BLaER1 (cell line): ENCODE data around the gene PNPLA1.
A peak's percentile ranks its signal among the peaks of the same experiment; 100 is the strongest.

ENCODE experiments used
- H3K27ac ChIP-seq: shearing (Covaris generic); formaldehyde crosslinking; 2 replicates; pipeline ENCODE4 v1.8.1; 2022
- H3K27me3 ChIP-seq: shearing (Covaris generic); formaldehyde crosslinking; 2 replicates; pipeline ENCODE4 v1.8.1; 2022
- H3K36me3 ChIP-seq: shearing (Covaris generic); formaldehyde crosslinking; 2 replicates; pipeline ENCODE4 v1.8.1; 2022
- H3K4me1 ChIP-seq: shearing (Covaris generic); formaldehyde crosslinking; 2 replicates; pipeline ENCODE4 v1.8.1; 2022
- H3K4me2 ChIP-seq: shearing (Covaris generic); formaldehyde crosslinking; 2 replicates; pipeline ENCODE4 v1.8.1; 2022
- H3K4me3 ChIP-seq: shearing (Covaris generic); formaldehyde crosslinking; 2 replicates; pipeline ENCODE4 v1.8.1; 2022
- H3K9ac ChIP-seq: shearing (Covaris generic); formaldehyde crosslinking; 2 replicates; pipeline ENCODE4 v1.8.1; 2022
- H3K9me3 ChIP-seq: shearing (Covaris generic); formaldehyde crosslinking; 2 replicates; pipeline ENCODE4 v1.8.1; 2022
- H4K20me1 ChIP-seq: shearing (Covaris generic); formaldehyde crosslinking; 2 replicates; pipeline ENCODE4 v1.8.1; 2022
- Cebpa-rat ChIP-seq: shearing (Covaris generic); IDR thresholded peaks from 2 replicates; pipeline ENCODE4 v1.8.1; 2022

PNPLA1 gene

GRCh38 chr6:36309900-36310299 lies 40.0 kb downstream of the PNPLA1 start:
- Histone ChIP-seq H3K9me3 (no peaks in the 10 kb centered on the region), H4K20me1 (no peaks in the 10 kb centered on the region), H3K36me3 (no peaks in the 10 kb centered on the region), H3K4me2 (no peak overlapping the region), H3K27me3 (no peaks in the 10 kb centered on the region), H3K9ac (no peak overlapping the region), H3K27ac (no peak overlapping the region), H3K4me1 (peaks cover 31% of the 10 kb centered on the region), H3K4me3 (no peak overlapping the region)
- no peak for TF ChIP-seq Cebpa-rat

- Histone ChIP-seq H3K27ac (peak overlapping the region; percentile 60), H3K4me1 (peaks cover 22% of the 10 kb centered on the region), H3K4me3 (no peak overlapping the region), H3K4me2 (peak overlapping the region; percentile 80), H3K9me3 (no peaks in the 10 kb centered on the region), H3K27me3 (no peaks in the 10 kb centered on the region), H3K36me3 (no peaks in the 10 kb centered on the region), H3K9ac (peak overlapping the region; percentile 30; the same call in 1 of the 2 replicates), H4K20me1 (no peaks in the 10 kb centered on the region)
- no peak for TF ChIP-seq Cebpa-rat
Measured at GRCh38 chr6:36312854-36313648, 43.2 kb downstream of the PNPLA1 start.

- no peaks in the 10 kb centered on the region for H3K36me3 ChIP-seq
- H3K4me1 ChIP-seq, result peaks cover 22% of the 10 kb centered on the region
- H4K20me1 ChIP-seq, result no peaks in the 10 kb centered on the region
- H3K9me3 ChIP-seq, result no peaks in the 10 kb centered on the region
- no peak overlapping the region for H3K4me3 ChIP-seq
- peak overlapping the region; percentile 80 for H3K4me2 ChIP-seq
- H3K27ac ChIP-seq, result peak overlapping the region; percentile 60
- H3K9ac ChIP-seq, result no peak overlapping the region; the same call in 1 of the 2 replicates
- TF ChIP-seq Cebpa-rat, result no peak
- no peaks in the 10 kb centered on the region for H3K27me3 ChIP-seq
Measured at GRCh38 chr6:36313649-36313936, 43.7 kb downstream of the PNPLA1 start.

- H4K20me1 ChIP-seq, result no peaks in the 10 kb centered on the region
- H3K9me3 ChIP-seq, result no peaks in the 10 kb centered on the region
- no peak for TF ChIP-seq Cebpa-rat
- no peak overlapping the region for H3K9ac ChIP-seq
- no peaks in the 10 kb centered on the region for H3K36me3 ChIP-seq
- no peak overlapping the region for H3K4me2 ChIP-seq
- H3K27ac ChIP-seq, result no peak overlapping the region
- H3K4me3 ChIP-seq, result no peak overlapping the region
- no peaks in the 10 kb centered on the region for H3K27me3 ChIP-seq
- peaks cover 22% of the 10 kb centered on the region for H3K4me1 ChIP-seq
Measured at GRCh38 chr6:36314221-36315014, 44.6 kb downstream of the PNPLA1 start.

- no peak for TF ChIP-seq Cebpa-rat
- H3K4me3 ChIP-seq, result no peak overlapping the region
- no peaks in the 10 kb centered on the region for H3K9me3 ChIP-seq
- H3K27ac ChIP-seq, result no peak overlapping the region
- no peaks in the 10 kb centered on the region for H3K36me3 ChIP-seq
- H3K9ac ChIP-seq, result no peak overlapping the region
- H3K27me3 ChIP-seq, result no peaks in the 10 kb centered on the region
- H4K20me1 ChIP-seq, result no peaks in the 10 kb centered on the region
- peaks cover 22% of the 10 kb centered on the region for H3K4me1 ChIP-seq
- H3K4me2 ChIP-seq, result no peak overlapping the region
Measured at GRCh38 chr6:36315921-36316320, 46.1 kb downstream of the PNPLA1 start.

GRCh38 chr6:36317623-36318022 lies 47.8 kb downstream of the PNPLA1 start:
- no peaks in the 10 kb centered on the region for H3K36me3 ChIP-seq
- H4K20me1 ChIP-seq, result no peaks in the 10 kb centered on the region
- H3K9me3 ChIP-seq, result no peaks in the 10 kb centered on the region
- H3K9ac ChIP-seq, result no peak overlapping the region
- no peaks in the 10 kb centered on the region for H3K27me3 ChIP-seq
- H3K27ac ChIP-seq, result no peak overlapping the region
- H3K4me1 ChIP-seq, result peaks cover 26% of the 10 kb centered on the region
- no peak for TF ChIP-seq Cebpa-rat
- H3K4me2 ChIP-seq, result no peak overlapping the region
- no peak overlapping the region for H3K4me3 ChIP-seq

- no peak overlapping the region for H3K4me3 ChIP-seq
- no peak overlapping the region for H3K9ac ChIP-seq
- H3K4me2 ChIP-seq, result no peak overlapping the region
- H3K36me3 ChIP-seq, result no peaks in the 10 kb centered on the region
- peaks cover 26% of the 10 kb centered on the region for H3K4me1 ChIP-seq
- no peaks in the 10 kb centered on the region for H3K9me3 ChIP-seq
- no peak for TF ChIP-seq Cebpa-rat
- no peak overlapping the region for H3K27ac ChIP-seq
- no peaks in the 10 kb centered on the region for H3K27me3 ChIP-seq
- H4K20me1 ChIP-seq, result no peaks in the 10 kb centered on the region
Measured at GRCh38 chr6:36318690-36319435, 49.0 kb downstream of the PNPLA1 start.

GRCh38 chr6:36319436-36319762 lies 49.5 kb downstream of the PNPLA1 start:
- no peaks in the 10 kb centered on the region for H3K36me3 ChIP-seq
- H3K4me3 ChIP-seq, result no peak overlapping the region
- H3K27me3 ChIP-seq, result no peaks in the 10 kb centered on the region
- H3K4me2 ChIP-seq, result no peak overlapping the region
- no peaks in the 10 kb centered on the region for H4K20me1 ChIP-seq
- no peak overlapping the region for H3K9ac ChIP-seq
- no peak for TF ChIP-seq Cebpa-rat
- H3K4me1 ChIP-seq, result peaks cover 27% of the 10 kb centered on the region
- H3K27ac ChIP-seq, result no peak overlapping the region
- H3K9me3 ChIP-seq, result no peaks in the 10 kb centered on the region

GRCh38 chr6:36319821-36320220 lies 50.0 kb downstream of the PNPLA1 start:
- Histone ChIP-seq H3K4me3 (no peak overlapping the region), H3K4me2 (no peak overlapping the region), H3K9me3 (no peaks in the 10 kb centered on the region), H4K20me1 (no peaks in the 10 kb centered on the region), H3K4me1 (peaks cover 31% of the 10 kb centered on the region), H3K27me3 (no peaks in the 10 kb centered on the region), H3K9ac (no peak overlapping the region), H3K27ac (no peak overlapping the region), H3K36me3 (no peaks in the 10 kb centered on the region)
- no peak for TF ChIP-seq Cebpa-rat

- H3K4me2 ChIP-seq, result no peak overlapping the region
- no peaks in the 10 kb centered on the region for H3K27me3 ChIP-seq
- H3K36me3 ChIP-seq, result no peaks in the 10 kb centered on the region
- no peaks in the 10 kb centered on the region for H4K20me1 ChIP-seq
- peaks cover 37% of the 10 kb centered on the region for H3K4me1 ChIP-seq
- no peaks in the 10 kb centered on the region for H3K9me3 ChIP-seq
- H3K27ac ChIP-seq, result no peak overlapping the region
- TF ChIP-seq Cebpa-rat, result no peak
- H3K9ac ChIP-seq, result no peak overlapping the region
- no peak overlapping the region for H3K4me3 ChIP-seq
Measured at GRCh38 chr6:36320475-36320874, 50.6 kb downstream of the PNPLA1 start.
